Glutamatergic neuron (in vitro differentiated cells): Measurements from ENCODE around the gene FASTKD1. TPM values are rescaled to one million over a fixed set of nuclear protein-coding genes. Genes with fewer than 3 reads are reported as not detected.
"Not testable (repeated sequence)": the region's sequence is repeated elsewhere in the genome, so short reads cannot be mapped to it uniquely, and the experiment has no call there.

ENCODE experiments used
- DNase-seq: peaks from one replicate; pipeline ENCODE4 v3.0.0; 2022
- H3K27ac Mint-ChIP-seq: one replicate; pipeline ENCODE4 v1.8.0; 2020; ENCODE audit warnings: mild to moderate bottlenecking, mixed read lengths, inconsistent platforms; ENCODE audit not compliant: unreplicated experiment
- H3K27me3 Mint-ChIP-seq: one replicate; pipeline ENCODE4 v1.8.0; 2020; ENCODE audit warnings: mild to moderate bottlenecking, moderate library complexity, mixed read lengths, inconsistent platforms; ENCODE audit not compliant: unreplicated experiment
- H3K36me3 Mint-ChIP-seq: one replicate; pipeline ENCODE4 v1.8.0; 2020; ENCODE audit warnings: mild to moderate bottlenecking, mixed read lengths, inconsistent platforms; ENCODE audit not compliant: unreplicated experiment
- H3K4me1 Mint-ChIP-seq: one replicate; pipeline ENCODE4 v1.8.0; 2020; ENCODE audit warnings: mild to moderate bottlenecking, low read depth, mixed read lengths, inconsistent platforms; ENCODE audit not compliant: unreplicated experiment
- H3K4me3 Mint-ChIP-seq: one replicate; pipeline ENCODE4 v1.8.0; 2020; ENCODE audit warnings: mild to moderate bottlenecking, mixed read lengths, inconsistent platforms; ENCODE audit not compliant: unreplicated experiment
- H3K9me3 Mint-ChIP-seq: one replicate; pipeline ENCODE4 v1.8.0; 2020; ENCODE audit warnings: mild to moderate bottlenecking, moderate library complexity, mixed read lengths, inconsistent platforms; ENCODE audit not compliant: unreplicated experiment
- CTCF ChIP-seq: fragments of 200-600 bp; sonication (generic); IDR thresholded peaks from one replicate; pipeline ENCODE4 v1.5.0; 2021; ENCODE audit not compliant: partially characterized antibody, unreplicated experiment
- total RNA-seq: library from RNA; stranded (reverse); fragmentation: NEBNext Ultra II Directional; extraction: Animal tissue kit (Norgen Biotek cat#: 25700); gene quantifications from one replicate; pipeline ENCODE4 v1.2.1, GENCODE V29; 2021; ENCODE audit not compliant: unreplicated experiment

The FASTKD1 gene
- total RNA-seq, 1 donor from 2014 or later: 38.1 TPM

GRCh38 chr2:169520896-169521295, 52.8 kb downstream of the FASTKD1 start:
- DNase-seq: no peak
- no peaks in the 10 kb centered on the region for H3K36me3 Mint-ChIP-seq
- no peaks in the 10 kb centered on the region for H3K9me3 Mint-ChIP-seq

GRCh38 chr2:169516488-169516995, 57.1 kb downstream of the FASTKD1 start:
- not testable (repeated sequence) for DNase-seq, H3K4me3 Mint-ChIP-seq, H3K9me3 Mint-ChIP-seq, H3K36me3 Mint-ChIP-seq, H3K27me3 Mint-ChIP-seq, H3K4me1 Mint-ChIP-seq, H3K27ac Mint-ChIP-seq

More at GRCh38 chr2:169520896-169521295, 52.8 kb downstream of the FASTKD1 start:
- Mint-ChIP-seq H3K27me3 (no peaks in the 10 kb centered on the region), H3K27ac (no peak overlapping the region), H3K4me3 (no peak overlapping the region), H3K4me1 (no peaks in the 10 kb centered on the region)
- TF ChIP-seq CTCF: no peak

GRCh38 chr2:169514758-169515157, 58.9 kb downstream of the FASTKD1 start:
- not testable (repeated sequence) for H3K27me3 Mint-ChIP-seq, H3K27ac Mint-ChIP-seq, H3K4me3 Mint-ChIP-seq, DNase-seq, H3K9me3 Mint-ChIP-seq, H3K36me3 Mint-ChIP-seq, H3K4me1 Mint-ChIP-seq

- Mint-ChIP-seq H3K27me3 (no peaks in the 10 kb centered on the region), H3K9me3 (no peaks in the 10 kb centered on the region), H3K27ac (no peak overlapping the region), H3K36me3 (no peaks in the 10 kb centered on the region), H3K4me3 (no peak overlapping the region), H3K4me1 (peaks cover 2% of the 10 kb centered on the region)
- no peak for DNase-seq
- no peak for TF ChIP-seq CTCF
Measured at GRCh38 chr2:169513926-169514325, 59.7 kb downstream of the FASTKD1 start.

GRCh38 chr2:169513094-169513493, 60.6 kb downstream of the FASTKD1 start:
- H3K27ac Mint-ChIP-seq: no peak overlapping the region
- H3K4me3 Mint-ChIP-seq: no peak overlapping the region
- no peaks in the 10 kb centered on the region for H3K27me3 Mint-ChIP-seq
- no peak for DNase-seq
- no peaks in the 10 kb centered on the region for H3K9me3 Mint-ChIP-seq
- peaks cover 2% of the 10 kb centered on the region for H3K4me1 Mint-ChIP-seq
- H3K36me3 Mint-ChIP-seq: no peaks in the 10 kb centered on the region
- no peak for TF ChIP-seq CTCF

GRCh38 chr2:169512525-169512924, 61.1 kb downstream of the FASTKD1 start:
- Mint-ChIP-seq H3K4me1 (peaks cover 2% of the 10 kb centered on the region), H3K9me3 (peaks cover 1% of the 10 kb centered on the region), H3K27me3 (no peaks in the 10 kb centered on the region), H3K4me3 (no peak overlapping the region), H3K36me3 (no peaks in the 10 kb centered on the region), H3K27ac (no peak overlapping the region)
- TF ChIP-seq CTCF: no peak
- DNase-seq: no peak
